Activated B cell treated with CpG ODN at 0.5 μM for 24 hours (primary cell): ENCODE results near the gene PPP6R3. TPM values are rescaled to one million over a fixed set of nuclear protein-coding genes. Genes with fewer than 3 reads are reported as not detected.

ENCODE experiments used
- ATAC-seq: fragments of 200-7000 bp; cut with Tn5 transposase; one replicate; pipeline ENCODE4 v1.10.0; 2021; ENCODE audit warnings: low read depth, mild to moderate bottlenecking, moderate library complexity
- CTCF ChIA-PET: fragments of 350-600 bp; sonication (Branson Sonifier 250); formaldehyde crosslinking; loops from one replicate; lab custom pipeline; 2021; ENCODE audit warnings: antibody characterized with exemption; lab: Charles Lee
- POLR2A ChIA-PET: fragments of 350-600 bp; sonication (Branson Sonifier 250); formaldehyde crosslinking; loops from one replicate; lab custom pipeline; 2021; ENCODE audit warnings: antibody characterized with exemption; lab: Charles Lee
- DNase-seq: peaks from one replicate; pipeline ENCODE4 v3.0.0; 2022
- H3K27ac Mint-ChIP-seq: one replicate; pipeline ENCODE4 v1.8.0; 2020; ENCODE audit warnings: mixed read lengths
- H3K27me3 Mint-ChIP-seq: one replicate; pipeline ENCODE4 v1.8.0; 2021; ENCODE audit warnings: mixed read lengths
- H3K36me3 Mint-ChIP-seq: one replicate; pipeline ENCODE4 v1.8.0; 2021; ENCODE audit warnings: low read depth, mixed read lengths
- H3K4me1 Mint-ChIP-seq: one replicate; pipeline ENCODE4 v1.8.0; 2021; ENCODE audit warnings: mixed read lengths
- H3K4me3 Mint-ChIP-seq: one replicate; pipeline ENCODE4 v1.8.0; 2020; ENCODE audit warnings: mild to moderate bottlenecking, mixed read lengths
- H3K9me3 Mint-ChIP-seq: one replicate; pipeline ENCODE4 v1.8.0; 2020; ENCODE audit warnings: mixed read lengths
- CTCF ChIP-seq: fragments of 200-600 bp; IDR thresholded peaks from one replicate; pipeline ENCODE4 v1.8.0; 2022; ENCODE audit warnings: antibody characterized with exemption, mild to moderate bottlenecking
- intact Hi-C: fragments of 100-400 bp; cut with micrococcal nuclease; formaldehyde crosslinking; loops from one replicate; pipeline ENCODE4 v1.15.1; 2024
- total RNA-seq: library from RNA; stranded (reverse); gene quantifications from 2 replicates; pipeline ENCODE4 v1.2.3, GENCODE V29; 2022

Gene PPP6R3
- total RNA-seq, 1 donor from 2014 or later = 147 TPM

- Mint-ChIP-seq H3K9me3 (no peaks in the 10 kb centered on the region), H3K27ac (no peak overlapping the region), H3K4me1 (peaks cover 23% of the 10 kb centered on the region), H3K36me3 (peaks cover 76% of the 10 kb centered on the region), H3K27me3 (no peaks in the 10 kb centered on the region), H3K4me3 (no peak overlapping the region)
- intact Hi-C loops = no loop called here
- no peak for ATAC-seq
- ChIA-PET POLR2A (no interaction called here), CTCF (no interaction called here)
- no peak for TF ChIP-seq CTCF
- DNase-seq = no peak
Observed at GRCh38 chr11:68518191-68518590, 57.6 kb downstream of the PPP6R3 start.

GRCh38 chr11:68521969-68522652 is 61.6 kb downstream of the PPP6R3 start:
- H3K4me1 Mint-ChIP-seq = peaks cover 15% of the 10 kb centered on the region
- CTCF ChIA-PET = interaction anchor here (0.8 kb wide), 1 partner anchor 62 kb away, joined by 3 read pairs; no protein-coding TSS in a partner anchor
- H3K36me3 Mint-ChIP-seq = peaks cover 80% of the 10 kb centered on the region

GRCh38 chr11:68523033-68523432 is 62.5 kb downstream of the PPP6R3 start:
- POLR2A ChIA-PET = no interaction called here
- no peak for TF ChIP-seq CTCF
- Mint-ChIP-seq H3K27ac (no peak overlapping the region), H3K27me3 (no peaks in the 10 kb centered on the region), H3K4me1 (peaks cover 12% of the 10 kb centered on the region), H3K36me3 (peaks cover 84% of the 10 kb centered on the region), H3K9me3 (no peaks in the 10 kb centered on the region), H3K4me3 (no peak overlapping the region)
- ATAC-seq (no peak), DNase-seq (no peak)
- intact Hi-C loops = no loop called here
- CTCF ChIA-PET = interaction anchor here (0.8 kb wide), 1 partner anchor 61 kb away, joined by 3 read pairs; no protein-coding TSS in a partner anchor

More at GRCh38 chr11:68521969-68522652, 61.6 kb downstream of the PPP6R3 start:
- no peak for TF ChIP-seq CTCF
- no peak overlapping the region for H3K27ac Mint-ChIP-seq
- POLR2A ChIA-PET = no interaction called here
- no peaks in the 10 kb centered on the region for H3K27me3 Mint-ChIP-seq
- H3K4me3 Mint-ChIP-seq = no peak overlapping the region
- ATAC-seq (no peak), DNase-seq (no peak)
- no peaks in the 10 kb centered on the region for H3K9me3 Mint-ChIP-seq
- intact Hi-C loops = no loop called here

- no peak overlapping the region for H3K4me3 Mint-ChIP-seq
- ChIA-PET CTCF (no interaction called here), POLR2A (no interaction called here)
- intact Hi-C loops = no loop called here
- H3K27me3 Mint-ChIP-seq = no peaks in the 10 kb centered on the region
- no peaks in the 10 kb centered on the region for H3K9me3 Mint-ChIP-seq
- TF ChIP-seq CTCF = no peak
- ATAC-seq = no peak
- H3K4me1 Mint-ChIP-seq = peaks cover 15% of the 10 kb centered on the region
- DNase-seq = no peak
- H3K36me3 Mint-ChIP-seq = peaks cover 91% of the 10 kb centered on the region
- no peak overlapping the region for H3K27ac Mint-ChIP-seq
Observed at GRCh38 chr11:68523743-68524142, 63.2 kb downstream of the PPP6R3 start.

- intact Hi-C loops = no loop called here
- Mint-ChIP-seq H3K36me3 (peaks cover 90% of the 10 kb centered on the region), H3K4me3 (no peak overlapping the region), H3K4me1 (peaks cover 19% of the 10 kb centered on the region), H3K27me3 (no peaks in the 10 kb centered on the region), H3K27ac (no peak overlapping the region), H3K9me3 (no peaks in the 10 kb centered on the region)
- no peak for TF ChIP-seq CTCF
- ChIA-PET POLR2A (no interaction called here), CTCF (no interaction called here)
- DNase-seq (no peak), ATAC-seq (no peak)
Observed at GRCh38 chr11:68524213-68524612, 63.7 kb downstream of the PPP6R3 start.
